Pons (tissue), 1 donor: ENCODE data around the gene MBOAT2.

Experiments
- DNase-seq: peaks from one replicate; pipeline ENCODE4 v3.0.0-alpha.2; 2016; ENCODE audit warnings: low spot score

MBOAT2 gene

GRCh38 chr2:8819194-8819593 is 184.3 kb downstream of the MBOAT2 start:
- DNase-seq: no peak

- DNase-seq: no peak
Measured at GRCh38 chr2:8817221-8817620, 186.3 kb downstream of the MBOAT2 start.

- no peak for DNase-seq
Measured at GRCh38 chr2:8806885-8807704, 196.4 kb downstream of the MBOAT2 start.

- DNase-seq: no peak
Measured at GRCh38 chr2:8805278-8806210, 197.9 kb downstream of the MBOAT2 start.

GRCh38 chr2:8803658-8804379 is 199.7 kb downstream of the MBOAT2 start:
- no peak for DNase-seq

GRCh38 chr2:8802741-8803140 is 200.7 kb downstream of the MBOAT2 start:
- DNase-seq: no peak
